ENCODE data around the gene CSNK1A1. TPM values are rescaled to one million over a fixed set of nuclear protein-coding genes. Genes with fewer than 3 reads are reported as not detected.

The CSNK1A1 gene
- polyA plus RNA-seq, 2 of the 4 experiments (the other 2 are of a cell fraction): 123 to 218 TPM

DNA sequence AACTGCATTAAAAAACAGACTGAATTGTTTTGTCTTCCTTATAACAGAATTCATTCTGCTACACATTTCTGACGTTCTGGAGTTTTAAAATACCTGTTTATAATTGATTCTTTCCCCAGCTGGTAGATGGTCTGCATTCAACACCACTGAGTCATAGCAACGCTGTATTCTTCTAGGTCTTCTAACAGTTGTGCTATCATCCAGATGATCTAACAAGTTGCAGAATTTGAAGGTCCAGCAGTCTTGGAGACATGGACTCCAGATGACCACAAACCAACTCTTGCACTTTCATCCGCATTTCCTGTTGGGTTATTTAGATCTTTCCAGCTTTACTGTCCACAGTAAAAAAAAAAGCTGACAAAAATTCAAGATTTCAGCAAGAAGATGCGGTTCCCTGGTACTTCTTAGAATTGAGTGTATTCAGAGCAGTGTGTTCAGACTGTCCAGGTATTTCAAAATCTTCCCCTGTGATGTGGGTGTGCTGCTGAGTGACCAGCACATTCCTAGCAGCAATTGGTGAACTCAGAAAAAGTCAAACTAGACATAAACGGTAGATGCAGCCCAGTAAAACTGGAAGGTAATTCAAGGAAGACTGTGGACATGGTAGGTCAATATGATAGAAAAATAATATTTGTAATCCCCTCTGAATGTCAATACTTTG, 50.2 kb downstream of the CSNK1A1 start:
- CTCF ChIA-PET: interaction anchor here (0.6 to 1.3 kb wide), 4 partner anchors 20 to 166 kb away, joined by 3 to 4 read pairs (median 3); no protein-coding TSS in a partner anchor
- Histone ChIP-seq H3K9me3 (no peaks in the 10 kb centered on the region), H3K4me2 (no peak overlapping the region), H3K4me3 (no peak overlapping the region), H3K4me1 (peaks cover 21% of the 10 kb centered on the region; the same call in 1 of the 3 replicates), H3K27ac (no peak overlapping the region)
- no peak for ATAC-seq
- POLR2A ChIA-PET: no interaction called here
- 62% methylated on average over 5 of the region's 5 CpGs for WGBS (ENCODE audit: missing lambda C conversion rate)
- DNase-seq (ENCODE audit: low read depth in 1 of 2, low spot score in 1 of 2): no peak
- TF ChIP-seq ZFP36 (IDR thresholded peaks at IDR 0.05; ENCODE audit: borderline replicate concordance, partially characterized antibody) (no peak), FOSB (CRISPR knock-in tag; IDR thresholded peaks at IDR 0.05) (no peak), NR3C1 (IDR thresholded peaks at IDR 0.05) (no peak), JUN (IDR thresholded peaks at IDR 0.05) (no peak), CBX8 (IDR thresholded peaks at IDR 0.05) (no peak), CHD2 (IDR thresholded peaks at IDR 0.05; ENCODE audit: low read length, partially characterized antibody) (no peak), RARB (CRISPR knock-in tag; IDR thresholded peaks at IDR 0.05) (no peak), NPAS2 (CRISPR knock-in tag; IDR thresholded peaks at IDR 0.05; ENCODE audit: borderline replicate concordance) (no peak)
- TF ChIP-seq, protein P1, sequence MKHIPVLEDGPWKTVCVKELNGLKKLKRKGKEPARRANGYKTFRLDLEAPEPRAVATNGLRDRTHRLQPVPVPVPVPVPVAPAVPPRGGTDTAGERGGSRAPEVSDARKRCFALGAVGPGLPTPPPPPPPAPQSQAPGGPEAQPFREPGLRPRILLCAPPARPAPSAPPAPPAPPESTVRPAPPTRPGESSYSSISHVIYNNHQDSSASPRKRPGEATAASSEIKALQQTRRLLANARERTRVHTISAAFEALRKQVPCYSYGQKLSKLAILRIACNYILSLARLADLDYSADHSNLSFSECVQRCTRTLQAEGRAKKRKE (CRISPR knock-in tag; IDR thresholded peaks at IDR 0.05; ENCODE audit: low read depth): no peak
- TF ChIP-seq, protein P2, sequence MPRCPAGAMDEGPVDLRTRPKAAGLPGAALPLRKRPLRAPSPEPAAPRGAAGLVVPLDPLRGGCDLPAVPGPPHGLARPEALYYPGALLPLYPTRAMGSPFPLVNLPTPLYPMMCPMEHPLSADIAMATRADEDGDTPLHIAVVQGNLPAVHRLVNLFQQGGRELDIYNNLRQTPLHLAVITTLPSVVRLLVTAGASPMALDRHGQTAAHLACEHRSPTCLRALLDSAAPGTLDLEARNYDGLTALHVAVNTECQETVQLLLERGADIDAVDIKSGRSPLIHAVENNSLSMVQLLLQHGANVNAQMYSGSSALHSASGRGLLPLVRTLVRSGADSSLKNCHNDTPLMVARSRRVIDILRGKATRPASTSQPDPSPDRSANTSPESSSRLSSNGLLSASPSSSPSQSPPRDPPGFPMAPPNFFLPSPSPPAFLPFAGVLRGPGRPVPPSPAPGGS (IDR thresholded peaks at IDR 0.05): no peak
- TF ChIP-seq, protein P3, sequence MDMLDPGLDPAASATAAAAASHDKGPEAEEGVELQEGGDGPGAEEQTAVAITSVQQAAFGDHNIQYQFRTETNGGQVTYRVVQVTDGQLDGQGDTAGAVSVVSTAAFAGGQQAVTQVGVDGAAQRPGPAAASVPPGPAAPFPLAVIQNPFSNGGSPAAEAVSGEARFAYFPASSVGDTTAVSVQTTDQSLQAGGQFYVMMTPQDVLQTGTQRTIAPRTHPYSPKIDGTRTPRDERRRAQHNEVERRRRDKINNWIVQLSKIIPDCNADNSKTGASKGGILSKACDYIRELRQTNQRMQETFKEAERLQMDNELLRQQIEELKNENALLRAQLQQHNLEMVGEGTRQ (IDR thresholded peaks at IDR 0.05): no peak
- no peak for FAIRE-seq

DNA sequence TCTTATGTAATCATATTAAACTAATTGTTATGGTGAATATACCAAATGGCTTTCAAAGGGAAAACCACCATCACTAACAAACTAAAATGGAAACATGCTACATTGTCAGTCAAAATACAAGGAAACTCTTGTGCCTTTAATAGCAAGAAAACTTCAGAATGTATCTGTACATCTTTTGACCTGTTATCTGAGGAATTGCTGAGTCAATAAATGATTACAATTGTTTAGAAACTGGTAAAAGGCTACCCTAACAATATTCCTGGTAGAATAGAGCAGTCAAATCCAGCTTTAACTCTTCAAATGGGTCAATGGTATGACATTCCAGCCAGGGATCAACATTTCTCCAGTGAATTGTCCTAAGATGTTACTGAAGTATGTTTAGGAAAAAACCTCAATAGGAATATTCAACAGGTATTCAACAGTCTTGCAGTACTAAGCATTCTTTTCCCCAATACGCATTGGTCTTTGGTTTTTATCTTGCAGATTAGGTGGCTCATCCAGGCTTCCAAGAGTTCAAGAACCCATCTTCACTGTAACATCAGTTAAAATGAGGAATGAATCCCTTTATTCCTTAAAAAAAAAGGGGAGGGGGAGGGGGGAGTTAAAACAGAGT, 52.4 kb downstream of the CSNK1A1 start:
- no peak for ATAC-seq

DNA sequence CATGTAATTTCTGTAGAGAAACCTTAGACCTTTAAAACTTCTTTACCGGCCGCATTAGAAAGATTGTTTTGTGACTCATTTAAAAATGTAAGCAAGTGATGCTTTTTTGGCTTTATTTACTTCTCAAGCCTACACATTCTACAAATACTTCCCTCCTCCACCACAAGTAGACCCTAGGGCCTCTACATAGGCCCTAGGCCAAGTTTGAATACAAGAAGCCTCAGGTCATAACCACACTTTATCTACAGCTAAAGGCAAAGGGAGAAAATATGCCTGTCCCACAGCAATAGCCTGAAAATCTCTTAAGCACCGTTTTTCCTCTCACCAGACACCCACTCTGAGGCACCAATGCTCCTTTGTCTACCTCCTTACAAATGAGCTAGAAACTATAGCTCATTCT, 53.9 kb downstream of the CSNK1A1 start:
- Histone ChIP-seq H3K9me3 (no peaks in the 10 kb centered on the region), H3K27ac (0 out of 6 replicates have a peak overlapping the region, but pooled peaks of 1 of the 2 experiments have one; percentile 0), H3K4me2 (no peak overlapping the region), H3K4me1 (peaks cover 21% of the 10 kb centered on the region; the same call in 1 of the 3 replicates), H3K4me3 (no peak overlapping the region)
- ChIA-PET POLR2A (interaction anchor here (1.3 kb wide), 1 partner anchor 54 kb away, joined by 3 read pairs; the partner anchor contains the start of gene CSNK1A1), CTCF (interaction anchor here (0.7 to 3.6 kb wide), 5 partner anchors 13 to 121 kb away, joined by 3 to 24 read pairs (median 4); no protein-coding TSS in a partner anchor)
- DNase-seq (ENCODE audit: low read depth in 1 of 2, low spot score in 1 of 2): peak in 1 of 2 experiments; percentile 26
- no peak for TF ChIP-seq GATA3 (IDR thresholded peaks at IDR 0.05; ENCODE audit: borderline replicate concordance)
- TF ChIP-seq FOSL2 (IDR thresholded peaks at IDR 0.05): no peak
- TF ChIP-seq FOSL2 (CRISPR knock-in tag; IDR thresholded peaks at IDR 0.05): 0 out of 2 replicates have a peak, but pooled peaks have one; percentile 18
- ATAC-seq: peak; percentile 34 to 77; a peak in 3 of 6 replicates
- no peak for FAIRE-seq
- WGBS (ENCODE audit: missing lambda C conversion rate): 35% methylated on average over 3 of the region's 3 CpGs

More for the DNA sequence above, 52.4 kb downstream of the CSNK1A1 start:
- TF ChIP-seq JUN (IDR thresholded peaks at IDR 0.05) (no peak), PHF8 (IDR thresholded peaks at IDR 0.05; ENCODE audit: borderline replicate concordance, low read depth) (no peak), HDAC2 (IDR thresholded peaks at IDR 0.05) (no peak), SMC3 (IDR thresholded peaks at IDR 0.05) (no peak), NFE2L2 (conservative IDR thresholded peaks at IDR 0.05; ENCODE audit: low read length) (no peak), MAFK (IDR thresholded peaks at IDR 0.05; ENCODE audit: partially characterized antibody) (peak; percentile 33)
- Histone ChIP-seq H3K9me3 (no peaks in the 10 kb centered on the region), H3K4me1 (peaks cover 21% of the 10 kb centered on the region; the same call in 1 of the 3 replicates), H3K4me3 (no peak overlapping the region), H3K27ac (no peak overlapping the region), H3K4me2 (no peak overlapping the region)
- POLR2A ChIA-PET: interaction anchor here (1.5 kb wide), 1 partner anchor 53 kb away, joined by 3 read pairs; no protein-coding TSS in a partner anchor
- CTCF ChIA-PET: interaction anchor here (1.0 to 3.6 kb wide), 3 partner anchors 26 to 116 kb away, joined by 3 to 24 read pairs (median 3); no protein-coding TSS in a partner anchor
- FAIRE-seq (no peak), DNase-seq (ENCODE audit: low read depth in 1 of 2, low spot score in 1 of 2) (no peak)
- 100% methylated on average over 1 of the region's 1 CpG for WGBS (ENCODE audit: missing lambda C conversion rate)

Data from A549 (cell line).